NCI-H345 (cell line): Measurements from ENCODE around the gene KCNN3.

Experiments
- DNase-seq: peaks from one replicate; lab custom pipeline; 2025; lab: John Stamatoyannopoulos, UW

The KCNN3 gene

GRCh38 chr1:154726896-154727753 lies 143.0 kb downstream of the KCNN3 start:
- no peak for DNase-seq

- DNase-seq = no peak
These were observed 143.6 kb downstream of the KCNN3 start for GRCh38 chr1:154726443-154726842.

- no peak for DNase-seq
These were observed 144.2 kb downstream of the KCNN3 start for GRCh38 chr1:154725865-154726264.

GRCh38 chr1:154720328-154721297 lies 149.5 kb downstream of the KCNN3 start:
- no peak for DNase-seq

- DNase-seq = no peak
These were observed 150.3 kb downstream of the KCNN3 start for GRCh38 chr1:154719586-154720327.

GRCh38 chr1:154718566-154718965 lies 151.5 kb downstream of the KCNN3 start:
- no peak for DNase-seq

GRCh38 chr1:154717528-154717924 lies 152.6 kb downstream of the KCNN3 start:
- no peak for DNase-seq

- no peak for DNase-seq
These were observed 153.2 kb downstream of the KCNN3 start for GRCh38 chr1:154716614-154717527.

- no peak for DNase-seq
These were observed 154.1 kb downstream of the KCNN3 start for GRCh38 chr1:154716011-154716410.

GRCh38 chr1:154715385-154715784 lies 154.7 kb downstream of the KCNN3 start:
- DNase-seq = no peak

- DNase-seq = peak; percentile 39
These were observed 155.4 kb downstream of the KCNN3 start for GRCh38 chr1:154714638-154715037.

- no peak for DNase-seq
These were observed 155.9 kb downstream of the KCNN3 start for GRCh38 chr1:154714052-154714623.

- DNase-seq = no peak
These were observed 157.1 kb downstream of the KCNN3 start for GRCh38 chr1:154713005-154713404.

GRCh38 chr1:154712166-154712810 lies 157.8 kb downstream of the KCNN3 start:
- DNase-seq = no peak

GRCh38 chr1:154711416-154711815 lies 158.7 kb downstream of the KCNN3 start:
- DNase-seq = no peak

- no peak for DNase-seq
These were observed 160.0 kb downstream of the KCNN3 start for GRCh38 chr1:154710106-154710505.

- DNase-seq = no peak
These were observed 162.1 kb downstream of the KCNN3 start for GRCh38 chr1:154707901-154708463.

GRCh38 chr1:154706851-154707250 lies 163.2 kb downstream of the KCNN3 start:
- no peak for DNase-seq

GRCh38 chr1:154705544-154705943 lies 164.5 kb downstream of the KCNN3 start:
- DNase-seq = no peak

- no peak for DNase-seq
These were observed 166.9 kb downstream of the KCNN3 start for GRCh38 chr1:154703170-154703569.
